HG02759 (cell line): ENCODE results near the gene GDAP2.

Experiments used
- ATAC-seq: cut with Tn5 transposase; IDR thresholded peaks from one replicate; pipeline ENCODE4 v1.9.1; 2021; ENCODE audit warnings: mild to moderate bottlenecking, moderate library complexity; ENCODE audit not compliant: unreplicated experiment

Gene GDAP2

DNA sequence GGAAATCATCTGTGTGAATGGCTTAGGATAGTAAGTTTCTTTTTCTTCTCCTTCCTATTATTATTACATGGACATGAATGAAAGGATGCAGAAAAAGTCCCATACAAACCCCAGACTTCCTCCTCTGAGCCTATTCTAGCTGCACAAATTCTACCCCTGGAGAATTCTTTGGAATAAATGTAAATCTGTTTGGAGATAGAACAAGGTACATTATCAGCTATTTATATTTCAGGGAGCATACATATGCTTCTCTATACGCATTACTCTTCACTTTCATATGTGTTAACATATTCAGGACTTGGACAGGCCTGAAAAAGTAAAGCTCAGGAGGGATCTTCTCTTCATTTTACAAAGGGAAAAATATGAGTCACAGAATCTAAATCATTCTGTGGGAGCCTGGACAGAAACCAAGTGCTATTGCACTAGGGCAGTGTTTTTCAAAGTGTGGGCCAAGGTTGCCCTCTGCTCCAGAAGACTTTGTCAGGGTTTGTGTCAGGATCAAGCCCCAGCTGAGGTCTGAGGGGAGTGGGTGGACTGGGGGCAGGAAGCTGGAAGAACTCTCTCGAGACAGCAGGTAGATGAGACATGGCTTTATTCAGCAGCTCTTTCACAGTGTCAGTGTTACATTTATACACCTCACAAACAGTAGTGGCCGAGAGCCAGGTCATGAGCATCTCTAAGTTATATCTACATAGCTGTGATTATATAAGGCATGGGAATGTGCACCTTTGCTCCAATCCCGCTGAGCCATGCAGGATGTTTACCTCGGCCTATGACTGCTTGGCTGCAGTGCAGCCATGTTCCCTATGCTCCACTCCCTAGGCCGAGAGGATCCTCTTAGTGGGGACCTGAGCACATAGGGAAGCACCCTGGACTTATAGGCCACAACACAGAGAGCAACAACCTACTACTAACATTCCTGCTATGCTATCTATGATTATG, 114.3 kb downstream of the GDAP2 start:
- ATAC-seq, result no peak
